ENCODE results near the gene KRT73. TPM values are rescaled to one million over a fixed set of nuclear protein-coding genes. Genes with fewer than 3 reads are reported as not detected.

KRT73 gene
- total RNA-seq, 1 donor from 2014 or later, result not detected

DNA sequence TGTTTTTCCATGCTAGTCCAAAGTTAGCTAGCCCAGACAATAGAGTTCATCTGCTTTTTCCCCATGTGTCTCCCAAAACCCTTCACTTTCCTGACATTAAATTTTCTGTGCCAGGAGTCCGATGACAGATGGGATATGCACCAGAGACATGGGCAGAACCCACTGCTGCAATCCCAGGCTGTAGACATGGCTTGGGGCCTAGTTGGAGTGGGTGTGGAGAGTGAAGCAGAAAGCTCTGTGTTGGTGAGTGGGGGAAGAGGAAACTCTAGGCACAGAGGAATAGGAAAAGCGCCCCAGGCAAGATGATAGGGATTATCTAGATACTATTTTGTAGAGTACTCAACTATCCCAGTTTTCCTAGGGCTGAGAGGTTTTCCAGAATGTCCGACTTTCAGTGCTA, 39.9 kb downstream of the KRT73 start:
- Mint-ChIP-seq H3K36me3 (no peaks in the 10 kb centered on the region), H3K4me1 (ENCODE audit: unreplicated experiment) (peaks cover 20% of the 10 kb centered on the region), H3K27me3 (peaks cover 5% of the 10 kb centered on the region), H3K4me3 (no peak overlapping the region), H3K9me3 (no peaks in the 10 kb centered on the region), H3K27ac (no peak overlapping the region)
- TF ChIP-seq, protein P1, sequence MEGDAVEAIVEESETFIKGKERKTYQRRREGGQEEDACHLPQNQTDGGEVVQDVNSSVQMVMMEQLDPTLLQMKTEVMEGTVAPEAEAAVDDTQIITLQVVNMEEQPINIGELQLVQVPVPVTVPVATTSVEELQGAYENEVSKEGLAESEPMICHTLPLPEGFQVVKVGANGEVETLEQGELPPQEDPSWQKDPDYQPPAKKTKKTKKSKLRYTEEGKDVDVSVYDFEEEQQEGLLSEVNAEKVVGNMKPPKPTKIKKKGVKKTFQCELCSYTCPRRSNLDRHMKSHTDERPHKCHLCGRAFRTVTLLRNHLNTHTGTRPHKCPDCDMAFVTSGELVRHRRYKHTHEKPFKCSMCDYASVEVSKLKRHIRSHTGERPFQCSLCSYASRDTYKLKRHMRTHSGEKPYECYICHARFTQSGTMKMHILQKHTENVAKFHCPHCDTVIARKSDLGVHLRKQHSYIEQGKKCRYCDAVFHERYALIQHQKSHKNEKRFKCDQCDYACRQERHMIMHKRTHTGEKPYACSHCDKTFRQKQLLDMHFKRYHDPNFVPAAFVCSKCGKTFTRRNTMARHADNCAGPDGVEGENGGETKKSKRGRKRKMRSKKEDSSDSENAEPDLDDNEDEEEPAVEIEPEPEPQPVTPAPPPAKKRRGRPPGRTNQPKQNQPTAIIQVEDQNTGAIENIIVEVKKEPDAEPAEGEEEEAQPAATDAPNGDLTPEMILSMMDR (conservative IDR thresholded peaks at IDR 0.05), result no peak
- DNase-seq (ENCODE audit: extremely low spot score, unreplicated experiment), result no peak

DNA sequence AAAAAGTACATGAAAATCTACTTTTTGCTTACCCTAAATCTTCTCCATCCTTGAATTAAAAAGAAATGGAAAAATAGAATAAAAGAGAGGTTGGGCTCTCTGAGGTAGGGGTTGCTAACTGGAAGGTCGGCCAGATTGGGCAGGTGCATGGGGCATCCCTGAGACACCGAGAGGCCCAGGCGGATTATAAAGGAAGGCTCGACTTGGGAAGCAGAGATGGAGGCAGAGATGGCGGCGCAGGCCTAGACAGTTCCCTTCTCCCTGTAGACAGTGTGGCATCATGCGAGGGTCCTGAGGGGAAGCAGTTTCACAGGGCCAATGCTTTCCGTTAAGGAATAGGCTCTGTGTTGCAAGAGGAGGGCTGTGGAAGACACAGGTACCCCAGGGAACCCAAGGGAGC, 41.0 kb downstream of the KRT73 start:
- TF ChIP-seq, protein P1 (conservative IDR thresholded peaks at IDR 0.05), result no peak
- no peaks in the 10 kb centered on the region for H3K9me3 Mint-ChIP-seq
- peaks cover 12% of the 10 kb centered on the region for H3K4me1 Mint-ChIP-seq (ENCODE audit: unreplicated experiment)
- H3K36me3 Mint-ChIP-seq, result no peaks in the 10 kb centered on the region
- DNase-seq (ENCODE audit: extremely low spot score, unreplicated experiment), result no peak
- no peak overlapping the region for H3K4me3 Mint-ChIP-seq
- no peak overlapping the region for H3K27ac Mint-ChIP-seq
- H3K27me3 Mint-ChIP-seq, result peaks cover 14% of the 10 kb centered on the region

DNA sequence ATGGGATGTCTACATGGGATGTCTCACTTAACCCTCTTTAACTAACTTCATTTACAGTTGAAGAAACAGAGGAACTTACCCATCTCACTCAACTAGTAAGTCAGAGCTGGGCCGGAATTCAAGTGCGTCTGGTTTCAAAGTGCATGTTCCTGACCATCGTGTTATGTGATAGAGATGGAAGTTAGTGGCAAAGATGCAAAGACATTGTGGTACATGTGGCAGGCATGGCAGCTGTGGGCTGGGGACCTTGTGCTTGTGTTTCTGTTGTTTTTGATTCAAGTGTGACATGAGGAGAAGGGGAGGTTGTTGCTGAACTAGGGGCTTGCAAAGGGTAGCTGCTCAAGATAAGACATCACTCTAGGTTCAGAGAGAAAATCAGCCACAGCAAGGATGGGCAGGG, 42.4 kb downstream of the KRT73 start:
- H3K4me1 Mint-ChIP-seq (ENCODE audit: unreplicated experiment), result peaks cover 12% of the 10 kb centered on the region
- H3K9me3 Mint-ChIP-seq, result no peaks in the 10 kb centered on the region
- no peak for DNase-seq (ENCODE audit: extremely low spot score, unreplicated experiment)
- H3K36me3 Mint-ChIP-seq, result no peaks in the 10 kb centered on the region
- H3K27ac Mint-ChIP-seq, result peak overlapping the region; percentile 9
- TF ChIP-seq, protein P1 (conservative IDR thresholded peaks at IDR 0.05), result no peak
- no peak overlapping the region for H3K4me3 Mint-ChIP-seq
- peaks cover 18% of the 10 kb centered on the region for H3K27me3 Mint-ChIP-seq

GRCh38 chr12:52575256-52575655, 43.1 kb downstream of the KRT73 start:
- Mint-ChIP-seq H3K9me3 (no peaks in the 10 kb centered on the region), H3K4me3 (no peak overlapping the region), H3K4me1 (ENCODE audit: unreplicated experiment) (peaks cover 5% of the 10 kb centered on the region), H3K36me3 (no peaks in the 10 kb centered on the region), H3K27me3 (peaks cover 25% of the 10 kb centered on the region), H3K27ac (no peak overlapping the region)
- TF ChIP-seq, protein P1 (conservative IDR thresholded peaks at IDR 0.05), result no peak
- no peak for DNase-seq (ENCODE audit: extremely low spot score, unreplicated experiment)

DNA sequence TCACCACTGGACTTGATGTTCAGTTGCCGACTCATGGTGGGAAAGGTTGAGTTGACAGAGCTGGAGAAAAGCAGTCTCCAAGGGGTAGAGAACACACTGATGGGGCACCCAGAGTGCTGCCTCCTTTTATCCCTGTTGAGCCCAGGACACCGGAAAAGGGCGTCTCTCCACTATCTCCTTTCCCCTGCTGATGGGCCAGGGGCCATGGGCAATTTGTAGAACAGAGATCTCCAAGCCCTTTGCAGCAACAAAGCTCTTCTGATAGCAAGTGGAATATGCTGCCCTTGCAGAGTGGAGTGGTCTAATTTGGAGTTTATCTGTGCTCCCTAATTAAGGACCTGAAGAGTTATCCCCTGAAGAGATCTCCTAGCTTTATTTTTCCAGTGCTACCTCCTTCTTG, 44.6 kb downstream of the KRT73 start, which contains the start of gene KRT74:
Gene KRT74, minus strand, starts transcription at position 101 of the 400 bp plus-strand sequence. Its CDS starts 66 bp downstream, at position 35.
- no peak within 1 kb of the TSS for H3K4me3 Mint-ChIP-seq
- peaks cover 29% of the 10 kb centered on the region for H3K27me3 Mint-ChIP-seq
- TF ChIP-seq, protein P1 (conservative IDR thresholded peaks at IDR 0.05), result no peak
- H3K4me1 Mint-ChIP-seq (ENCODE audit: unreplicated experiment), result no peaks in the 10 kb centered on the region
- no peak within 1 kb of the TSS for H3K27ac Mint-ChIP-seq
- H3K9me3 Mint-ChIP-seq, result no peaks in the 10 kb centered on the region
- H3K36me3 Mint-ChIP-seq, result no peaks in the 10 kb centered on the region
- no peak for DNase-seq (ENCODE audit: extremely low spot score, unreplicated experiment)

DNA sequence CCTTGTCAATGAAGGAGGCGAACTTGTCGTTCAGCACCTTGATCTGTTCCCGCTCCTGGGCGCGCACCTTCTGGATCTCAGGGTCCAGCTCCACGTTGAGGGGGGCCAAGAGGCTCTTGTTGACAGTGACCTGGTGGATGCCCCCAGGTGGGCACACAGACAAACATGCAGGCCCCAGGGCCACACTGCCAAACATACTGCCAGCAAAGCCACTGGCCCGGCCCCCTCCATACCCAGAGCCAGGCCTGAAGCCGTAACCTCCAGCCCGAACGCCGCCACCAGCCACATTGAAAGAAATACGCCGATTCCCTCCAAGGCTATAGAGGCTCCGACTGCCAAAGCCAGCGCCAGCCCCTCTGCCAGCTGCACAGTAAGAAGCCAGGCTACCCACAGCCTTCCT, 45.1 kb downstream of the KRT73 start:
- TF ChIP-seq, protein P1 (conservative IDR thresholded peaks at IDR 0.05), result no peak
- no peak for DNase-seq (ENCODE audit: extremely low spot score, unreplicated experiment)
- H3K36me3 Mint-ChIP-seq, result no peaks in the 10 kb centered on the region
- no peak overlapping the region for H3K27ac Mint-ChIP-seq
- H3K27me3 Mint-ChIP-seq, result peaks cover 33% of the 10 kb centered on the region
- H3K9me3 Mint-ChIP-seq, result no peaks in the 10 kb centered on the region
- H3K4me3 Mint-ChIP-seq, result no peak overlapping the region
- no peaks in the 10 kb centered on the region for H3K4me1 Mint-ChIP-seq (ENCODE audit: unreplicated experiment)

All from type B pancreatic cell (in vitro differentiated cells).